Activated CD4-positive, alpha-beta memory T cell treated with anti-CD3 and anti-CD28 coated beads for 36 hours (primary cell): ENCODE measurements around the gene NUDT9. TPM values are rescaled to one million over a fixed set of nuclear protein-coding genes. Genes with fewer than 3 reads are reported as not detected.
"Not testable (repeated sequence)": the region's sequence is repeated elsewhere in the genome, so short reads cannot be mapped to it uniquely, and the experiment has no call there.

Source experiments
- CTCF ChIA-PET: fragments of 350-600 bp; sonication (Branson Sonifier 250); formaldehyde crosslinking; loops from one replicate; lab custom pipeline; 2021; ENCODE audit warnings: antibody characterized with exemption, inconsistent platforms; lab: Charles Lee
- POLR2A ChIA-PET: fragments of 350-600 bp; sonication (Branson Sonifier 250); formaldehyde crosslinking; loops from one replicate; lab custom pipeline; 2021; ENCODE audit warnings: antibody characterized with exemption; lab: Charles Lee
- DNase-seq: peaks from one replicate; pipeline ENCODE4 v3.0.0-alpha.2; 2020
- H3K27ac Mint-ChIP-seq: one replicate; pipeline ENCODE4 v1.8.0; 2021; ENCODE audit warnings: mixed read lengths
- H3K27me3 Mint-ChIP-seq: one replicate; pipeline ENCODE4 v1.8.0; 2021; ENCODE audit warnings: mixed read lengths
- H3K36me3 Mint-ChIP-seq: one replicate; pipeline ENCODE4 v1.8.0; 2021; ENCODE audit warnings: mixed read lengths
- H3K4me1 Mint-ChIP-seq: one replicate; pipeline ENCODE4 v1.8.0; 2021; ENCODE audit warnings: low read depth, mixed read lengths
- H3K4me3 Mint-ChIP-seq: one replicate; pipeline ENCODE4 v1.8.0; 2021; ENCODE audit warnings: mild to moderate bottlenecking, mixed read lengths
- H3K9me3 Mint-ChIP-seq: one replicate; pipeline ENCODE4 v1.8.0; 2021; ENCODE audit warnings: mixed read lengths
- intact Hi-C: fragments of 100-400 bp; cut with micrococcal nuclease; formaldehyde crosslinking; loops from one replicate; pipeline ENCODE4 v1.15.1; 2023
- total RNA-seq, 2 experiments: library from RNA; stranded (reverse); gene quantifications; one replicate each; pipeline ENCODE4 v1.2.3, GENCODE V29; 2021

NUDT9 gene
- total RNA-seq, 2 experiments from 2014 or later, result 13.1 to 13.9 TPM

DNA sequence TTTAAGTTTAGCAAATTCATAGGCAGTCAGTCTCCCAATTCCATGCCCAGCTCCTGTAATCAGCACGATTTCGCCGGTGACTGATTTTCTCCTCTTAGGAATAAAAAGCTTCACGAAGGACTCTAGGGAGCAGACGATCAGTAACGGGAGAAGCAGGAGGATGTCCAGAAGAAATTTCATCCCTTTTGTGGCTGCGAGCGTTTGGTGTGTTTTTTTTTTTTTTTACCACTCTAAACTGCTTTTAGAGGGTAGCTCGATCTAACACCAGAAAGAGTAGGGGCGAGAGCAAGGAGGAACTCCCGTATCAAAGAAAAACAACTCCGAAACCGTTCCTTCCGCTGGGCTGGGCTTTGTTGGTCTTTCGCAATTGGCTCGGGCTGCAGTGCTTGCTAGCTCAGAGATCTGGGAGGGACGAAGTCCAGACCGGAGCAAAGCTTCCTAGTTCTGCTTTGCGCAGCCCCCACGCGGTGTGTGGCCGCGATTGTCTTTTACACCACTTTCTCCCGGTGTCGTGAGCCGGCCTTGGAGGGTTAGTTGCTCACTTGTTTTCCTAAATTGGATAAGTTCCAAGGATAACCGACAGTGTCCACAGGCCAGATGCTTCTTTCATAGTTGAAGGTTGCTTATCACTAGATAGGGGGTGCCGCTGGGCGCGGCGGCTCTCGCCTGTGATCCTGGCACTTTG, 31.3 kb upstream of the NUDT9 start, which contains the start of gene HSD17B11:
Gene HSD17B11 (minus strand): TSS at position 298 of the 685 bp plus-strand sequence. CDS start 118 bp downstream, at position 180.
- H3K27me3 Mint-ChIP-seq, result no peaks in the 10 kb centered on the region
- peak within 1 kb of the TSS; percentile 90 for H3K4me3 Mint-ChIP-seq
- peak within 1 kb of the TSS; percentile 78 for H3K27ac Mint-ChIP-seq
- DNase-seq, result peak; percentile 89
- POLR2A ChIA-PET, result interaction anchor here (0.6 to 4.2 kb wide), 7 partner anchors 9 to 386 kb away, joined by 3 to 31 read pairs (median 3); partner anchors contain the start of gene NUDT9
- peaks cover under 1% of the 10 kb centered on the region for H3K36me3 Mint-ChIP-seq
- peaks cover 31% of the 10 kb centered on the region for H3K4me1 Mint-ChIP-seq
- intact Hi-C loops, result loop anchor here (1.0 to 10.0 kb wide), 4 partner anchors 31 to 456 kb away; partner anchors contain the start of genes AFF1 and NUDT9
- CTCF ChIA-PET, result interaction anchor here (0.7 to 2.1 kb wide), 8 partner anchors 10 to 76 kb away, joined by 3 to 25 read pairs (median 8); partner anchors contain the start of gene NUDT9
- no peaks in the 10 kb centered on the region for H3K9me3 Mint-ChIP-seq

DNA sequence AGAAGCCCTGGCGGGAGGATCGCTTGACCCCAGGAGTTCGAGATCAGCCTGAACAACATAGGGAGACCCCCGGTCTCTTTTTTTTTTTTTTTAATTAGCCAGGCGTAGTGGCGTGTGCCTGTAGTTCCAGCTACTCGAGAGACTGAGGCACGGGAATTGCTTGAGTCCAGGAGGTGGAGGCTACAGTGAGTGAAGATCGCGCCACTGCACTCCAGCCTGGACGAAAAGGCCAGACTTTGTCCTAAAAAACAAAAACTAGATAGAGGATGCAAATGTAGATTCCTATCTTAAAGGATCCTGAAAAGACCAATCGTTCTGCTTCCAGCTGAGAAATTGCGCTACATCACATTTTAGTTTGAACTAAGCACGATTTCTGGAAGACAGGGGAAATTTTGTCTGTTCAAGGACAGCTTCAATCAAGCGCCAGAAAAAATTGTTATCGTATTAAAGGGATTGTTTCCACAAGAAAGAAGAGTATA, 30.8 kb upstream of the NUDT9 start:
- Mint-ChIP-seq H3K4me1 (peaks cover 31% of the 10 kb centered on the region), H3K9me3 (no peaks in the 10 kb centered on the region), H3K27me3 (no peaks in the 10 kb centered on the region), H3K27ac (peak overlapping the region; percentile 78), H3K36me3 (no peaks in the 10 kb centered on the region), H3K4me3 (peak overlapping the region; percentile 90)
- CTCF ChIA-PET, result interaction anchor here (0.9 to 2.1 kb wide), 8 partner anchors 10 to 75 kb away, joined by 3 to 25 read pairs (median 8); partner anchors contain the start of gene NUDT9
- no peak for DNase-seq
- intact Hi-C loops, result loop anchor here (1.0 to 10.0 kb wide), 4 partner anchors 31 to 457 kb away; partner anchors contain the start of genes AFF1 and NUDT9
- POLR2A ChIA-PET, result interaction anchor here (0.6 to 4.2 kb wide), 7 partner anchors 9 to 387 kb away, joined by 3 to 31 read pairs (median 3); partner anchors contain the start of gene NUDT9

GRCh38 chr4:87392183-87392582, 30.2 kb upstream of the NUDT9 start:
- Mint-ChIP-seq H3K36me3 (no peaks in the 10 kb centered on the region), H3K4me3 (no peak overlapping the region), H3K9me3 (no peaks in the 10 kb centered on the region), H3K27me3 (no peaks in the 10 kb centered on the region), H3K4me1 (peaks cover 27% of the 10 kb centered on the region), H3K27ac (no peak overlapping the region)
- intact Hi-C loops, result loop anchor here (5.0 to 10.0 kb wide), 3 partner anchors 75 to 457 kb away; partner anchors contain the start of gene AFF1
- ChIA-PET CTCF (interaction anchor here (1.2 to 2.0 kb wide), 2 partner anchors 34 to 75 kb away, joined by 4 to 15 read pairs; no protein-coding TSS in a partner anchor), POLR2A (interaction anchor here (0.6 to 4.2 kb wide), 4 partner anchors 15 to 388 kb away, joined by 3 to 31 read pairs (median 4); partner anchors contain the start of gene NUDT9)
- DNase-seq, result no peak

DNA sequence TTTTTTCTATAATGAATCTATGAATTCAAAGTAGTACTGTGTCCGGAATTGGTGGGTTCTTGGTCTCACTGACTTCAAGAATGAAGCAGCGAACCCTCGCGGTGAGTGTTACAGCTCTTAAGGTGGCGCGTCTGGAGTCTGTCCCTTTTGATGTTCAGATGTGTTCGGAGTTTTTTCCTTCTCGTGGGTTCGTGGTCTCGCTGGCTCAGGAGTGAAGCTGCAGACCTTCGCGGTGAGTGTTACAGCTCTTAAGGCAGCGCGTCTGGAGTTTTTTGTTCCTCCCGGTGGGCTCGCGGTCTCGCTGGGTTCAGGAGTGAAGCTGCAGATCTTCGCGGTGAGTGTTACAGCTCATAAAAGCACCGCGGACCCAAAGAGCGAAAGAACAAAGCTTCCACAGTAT, 27.3 kb upstream of the NUDT9 start:
- CTCF ChIA-PET, POLR2A ChIA-PET, H3K36me3 Mint-ChIP-seq, H3K27ac Mint-ChIP-seq, H3K4me1 Mint-ChIP-seq, DNase-seq, H3K9me3 Mint-ChIP-seq, H3K27me3 Mint-ChIP-seq: not testable (repeated sequence)
- intact Hi-C loops, result loop anchor here (10.0 kb wide), 1 partner anchor 460 kb away; the partner anchor contains the start of gene AFF1
- peak overlapping the region; percentile 20 for H3K4me3 Mint-ChIP-seq

DNA sequence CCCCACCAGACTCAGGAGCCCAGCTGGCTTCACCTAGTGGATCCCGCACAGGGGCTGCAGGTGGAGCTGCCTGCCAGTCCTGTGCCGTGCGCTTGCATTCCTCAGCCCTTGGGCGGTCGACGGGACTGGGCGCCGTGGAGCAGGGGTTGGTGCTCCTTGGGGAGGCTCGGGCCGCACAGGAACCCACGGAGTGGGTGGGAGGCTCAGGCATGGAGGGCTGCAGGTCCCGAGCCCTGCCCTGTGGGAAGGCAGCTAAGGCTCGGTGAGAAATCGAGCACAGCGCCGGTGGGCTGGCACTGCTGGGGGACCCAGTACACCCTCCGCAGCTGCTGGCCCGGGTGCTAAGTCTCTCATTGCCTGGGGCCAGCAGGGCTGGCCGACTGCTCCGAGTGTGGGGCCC, 26.5 kb upstream of the NUDT9 start:
- H3K27ac Mint-ChIP-seq, H3K36me3 Mint-ChIP-seq, POLR2A ChIA-PET, H3K4me3 Mint-ChIP-seq, H3K9me3 Mint-ChIP-seq, H3K27me3 Mint-ChIP-seq, H3K4me1 Mint-ChIP-seq, DNase-seq, CTCF ChIA-PET: not testable (repeated sequence)
- intact Hi-C loops, result loop anchor here (10.0 kb wide), 1 partner anchor 461 kb away; the partner anchor contains the start of gene AFF1

GRCh38 chr4:87399148-87399547, 23.2 kb upstream of the NUDT9 start:
- no peak overlapping the region for H3K4me3 Mint-ChIP-seq
- intact Hi-C loops, result loop anchor here (10.0 kb wide), 1 partner anchor 464 kb away; the partner anchor contains the start of gene AFF1
- H3K36me3 Mint-ChIP-seq, result no peaks in the 10 kb centered on the region
- no peak for DNase-seq
- no peaks in the 10 kb centered on the region for H3K9me3 Mint-ChIP-seq
- H3K4me1 Mint-ChIP-seq, result no peaks in the 10 kb centered on the region
- CTCF ChIA-PET, result interaction anchor here (1.5 kb wide), 1 partner anchor 17 kb away, joined by 4 read pairs; no protein-coding TSS in a partner anchor
- no peak overlapping the region for H3K27ac Mint-ChIP-seq
- H3K27me3 Mint-ChIP-seq, result no peaks in the 10 kb centered on the region
- POLR2A ChIA-PET, result no interaction called here

DNA sequence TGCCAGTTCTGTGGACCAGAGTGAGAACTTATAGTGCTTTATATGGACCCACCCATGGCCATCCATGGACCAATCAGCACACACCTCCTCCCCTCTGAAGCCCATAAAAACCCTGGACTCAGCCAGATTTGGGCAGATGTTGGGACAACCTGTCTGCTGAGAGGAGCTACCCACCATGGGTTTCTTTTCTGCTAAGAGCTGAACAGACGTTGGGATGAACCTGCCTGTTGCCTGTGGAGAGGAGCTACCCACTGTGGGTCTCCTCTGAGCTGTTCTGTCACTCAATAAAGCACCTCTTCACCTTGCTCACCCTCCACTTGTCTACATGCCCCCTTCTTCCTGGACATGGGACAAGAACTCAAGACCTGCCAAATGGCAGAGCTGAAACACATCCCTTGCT, 22.4 kb upstream of the NUDT9 start:
- no peak overlapping the region for H3K27ac Mint-ChIP-seq
- intact Hi-C loops, result loop anchor here (10.0 kb wide), 1 partner anchor 465 kb away; the partner anchor contains the start of gene AFF1
- H3K9me3 Mint-ChIP-seq, result no peaks in the 10 kb centered on the region
- H3K27me3 Mint-ChIP-seq, result no peaks in the 10 kb centered on the region
- H3K36me3 Mint-ChIP-seq, result no peaks in the 10 kb centered on the region
- H3K4me1 Mint-ChIP-seq, result no peaks in the 10 kb centered on the region
- CTCF ChIA-PET, result interaction anchor here (1.4 to 1.5 kb wide), 2 partner anchors 18 to 65 kb away, joined by 4 to 6 read pairs; no protein-coding TSS in a partner anchor
- no peak for DNase-seq
- no peak overlapping the region for H3K4me3 Mint-ChIP-seq
- POLR2A ChIA-PET, result no interaction called here

GRCh38 chr4:87403732-87404131, 18.6 kb upstream of the NUDT9 start:
- H3K27ac Mint-ChIP-seq, H3K27me3 Mint-ChIP-seq, H3K4me3 Mint-ChIP-seq, intact Hi-C loops, H3K9me3 Mint-ChIP-seq, CTCF ChIA-PET, DNase-seq, POLR2A ChIA-PET, H3K36me3 Mint-ChIP-seq, H3K4me1 Mint-ChIP-seq: not testable (repeated sequence)

DNA sequence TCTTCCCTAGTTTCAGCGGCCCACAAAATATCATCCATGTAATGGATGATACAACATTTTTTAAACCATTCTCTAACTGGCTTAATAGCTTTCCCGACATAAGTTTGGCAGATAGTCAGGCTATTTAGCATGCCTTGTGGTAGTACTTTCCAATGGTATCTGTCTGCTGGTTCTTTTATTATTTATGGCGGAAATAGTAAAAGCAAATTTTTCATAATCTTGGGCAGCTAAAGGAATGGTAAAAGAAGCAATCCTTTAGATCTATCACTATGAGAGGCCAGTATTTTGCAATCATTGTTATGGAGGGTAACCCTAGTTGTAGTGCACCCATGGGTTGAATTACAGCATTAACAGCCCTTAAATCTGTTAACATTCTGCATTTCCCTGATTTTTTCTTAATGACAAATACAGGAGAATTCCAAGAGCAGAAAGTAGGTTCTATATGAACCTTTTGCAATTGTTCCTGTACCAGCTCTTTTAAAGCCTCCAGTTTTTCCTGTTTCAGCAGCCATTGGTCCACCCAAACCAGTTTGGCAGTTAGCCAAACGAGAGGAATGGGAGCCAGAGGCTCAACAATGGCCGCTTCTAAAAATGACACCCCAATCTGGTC, 17.1 kb upstream of the NUDT9 start:
- Mint-ChIP-seq H3K9me3 (no peaks in the 10 kb centered on the region), H3K27ac (no peak overlapping the region), H3K27me3 (peaks cover 18% of the 10 kb centered on the region), H3K4me1 (peaks cover 9% of the 10 kb centered on the region), H3K36me3 (no peaks in the 10 kb centered on the region), H3K4me3 (no peak overlapping the region)
- CTCF ChIA-PET, result no interaction called here
- DNase-seq, result no peak
- intact Hi-C loops, result no loop called here
- POLR2A ChIA-PET, result interaction anchor here (1.2 kb wide), 1 partner anchor 15 kb away, joined by 3 read pairs; the partner anchor contains the start of gene HSD17B11

GRCh38 chr4:87406462-87406861, 15.9 kb upstream of the NUDT9 start:
- Mint-ChIP-seq H3K9me3 (no peaks in the 10 kb centered on the region), H3K36me3 (no peaks in the 10 kb centered on the region), H3K27me3 (peaks cover 20% of the 10 kb centered on the region), H3K4me3 (no peak overlapping the region), H3K27ac (no peak overlapping the region), H3K4me1 (peaks cover 9% of the 10 kb centered on the region)
- CTCF ChIA-PET, result no interaction called here
- no peak for DNase-seq
- intact Hi-C loops, result no loop called here
- POLR2A ChIA-PET, result interaction anchor here (0.7 kb wide), 1 partner anchor 14 kb away, joined by 3 read pairs; no protein-coding TSS in a partner anchor

DNA sequence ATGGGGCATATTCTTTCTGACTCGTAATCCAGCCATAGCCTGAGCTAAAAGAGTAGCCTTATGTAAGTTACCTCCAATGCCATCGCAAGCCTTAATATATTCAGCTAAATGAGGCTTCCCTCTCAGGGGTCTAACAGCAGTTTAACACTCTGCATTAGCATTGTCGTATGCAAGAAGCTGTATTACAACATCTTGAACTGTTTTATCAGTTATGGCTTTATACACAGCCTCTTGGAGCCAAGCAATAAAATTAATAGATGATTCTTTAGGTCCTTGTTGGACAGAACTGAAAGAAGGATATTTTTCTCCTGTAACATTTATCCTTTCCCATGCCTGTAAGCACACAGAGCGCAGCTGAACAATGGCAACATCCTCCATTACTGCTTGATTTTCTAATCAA, 15.5 kb upstream of the NUDT9 start:
- H3K27ac Mint-ChIP-seq, H3K9me3 Mint-ChIP-seq, intact Hi-C loops, H3K4me1 Mint-ChIP-seq, H3K36me3 Mint-ChIP-seq, H3K4me3 Mint-ChIP-seq, DNase-seq: not testable (repeated sequence)
- ChIA-PET POLR2A (interaction anchor here (0.7 kb wide), 1 partner anchor 15 kb away, joined by 3 read pairs; no protein-coding TSS in a partner anchor), CTCF (interaction anchor here (1.1 kb wide), 1 partner anchor 16 kb away, joined by 4 read pairs; the partner anchor contains the start of gene HSD17B11)
- peaks cover 20% of the 10 kb centered on the region for H3K27me3 Mint-ChIP-seq
